ENCODE measurements around the gene KCTD13.

KCTD13 gene

DNA sequence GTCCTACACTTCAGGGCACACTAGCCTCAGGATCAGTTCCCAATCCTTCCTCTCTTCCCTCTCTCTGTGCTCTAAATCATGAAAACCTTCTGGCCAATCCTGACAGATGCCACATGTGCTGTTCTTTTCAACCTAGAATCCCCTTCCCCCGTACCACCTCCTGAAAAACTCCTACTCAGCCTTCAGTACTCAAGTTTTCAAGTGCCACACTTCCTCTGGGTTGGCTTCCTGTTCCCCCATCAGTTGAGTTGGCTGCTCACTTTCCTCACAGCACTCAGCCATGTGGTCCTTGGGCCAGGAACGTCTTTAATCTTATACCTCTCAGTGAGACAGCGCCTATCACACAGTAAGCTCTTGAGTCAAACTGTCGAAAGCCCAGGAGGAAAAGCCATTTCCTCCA is 22.4 kb downstream of the KCTD13 start:
- Histone ChIP-seq H3K9ac (no peak overlapping the region), H3K27ac (no peak overlapping the region), H3K79me2 (no peaks in the 10 kb centered on the region), H3K36me3 (ENCODE audit: control insufficient read depth, insufficient read depth, low read length) (no peaks in the 10 kb centered on the region), H3K4me1 (peaks cover 2% of the 10 kb centered on the region), H3K9me3 (ENCODE audit: control insufficient read depth, low read length) (no peaks in the 10 kb centered on the region), H3K4me2 (ENCODE audit: low read length) (no peak overlapping the region), H3K4me3 (ENCODE audit: low read depth, low read length) (no peak overlapping the region), H2AFZ (no peak overlapping the region), H3K27me3 (ENCODE audit: control insufficient read depth, insufficient read depth, low read length) (no peaks in the 10 kb centered on the region)
- TF ChIP-seq, protein P1, sequence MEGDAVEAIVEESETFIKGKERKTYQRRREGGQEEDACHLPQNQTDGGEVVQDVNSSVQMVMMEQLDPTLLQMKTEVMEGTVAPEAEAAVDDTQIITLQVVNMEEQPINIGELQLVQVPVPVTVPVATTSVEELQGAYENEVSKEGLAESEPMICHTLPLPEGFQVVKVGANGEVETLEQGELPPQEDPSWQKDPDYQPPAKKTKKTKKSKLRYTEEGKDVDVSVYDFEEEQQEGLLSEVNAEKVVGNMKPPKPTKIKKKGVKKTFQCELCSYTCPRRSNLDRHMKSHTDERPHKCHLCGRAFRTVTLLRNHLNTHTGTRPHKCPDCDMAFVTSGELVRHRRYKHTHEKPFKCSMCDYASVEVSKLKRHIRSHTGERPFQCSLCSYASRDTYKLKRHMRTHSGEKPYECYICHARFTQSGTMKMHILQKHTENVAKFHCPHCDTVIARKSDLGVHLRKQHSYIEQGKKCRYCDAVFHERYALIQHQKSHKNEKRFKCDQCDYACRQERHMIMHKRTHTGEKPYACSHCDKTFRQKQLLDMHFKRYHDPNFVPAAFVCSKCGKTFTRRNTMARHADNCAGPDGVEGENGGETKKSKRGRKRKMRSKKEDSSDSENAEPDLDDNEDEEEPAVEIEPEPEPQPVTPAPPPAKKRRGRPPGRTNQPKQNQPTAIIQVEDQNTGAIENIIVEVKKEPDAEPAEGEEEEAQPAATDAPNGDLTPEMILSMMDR (IDR thresholded peaks at IDR 0.05): no peak

DNA sequence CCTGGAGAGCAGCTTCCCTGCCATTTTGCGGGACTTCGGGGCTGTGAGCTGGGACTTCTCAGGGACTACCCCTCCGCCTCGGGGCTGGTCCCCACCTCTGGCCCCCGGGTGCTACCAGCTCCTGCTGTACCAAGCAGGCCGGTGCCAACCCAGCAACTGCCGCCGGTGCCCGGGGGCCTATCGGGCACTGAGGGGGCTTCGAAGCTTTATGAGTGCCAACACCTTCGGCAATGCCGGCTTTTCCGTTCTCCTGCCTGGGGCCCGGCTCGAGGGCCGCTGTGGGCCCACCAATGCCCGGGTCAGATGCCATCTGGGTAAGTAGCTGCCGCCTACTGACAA is 24.4 kb downstream of the KCTD13 start:
- Histone ChIP-seq H3K27ac (no peak overlapping the region), H3K36me3 (ENCODE audit: control insufficient read depth, insufficient read depth, low read length) (no peaks in the 10 kb centered on the region), H3K79me2 (no peaks in the 10 kb centered on the region), H3K27me3 (ENCODE audit: control insufficient read depth, insufficient read depth, low read length) (no peaks in the 10 kb centered on the region), H3K9ac (no peak overlapping the region), H3K4me2 (ENCODE audit: low read length) (no peak overlapping the region), H3K4me1 (peaks cover 11% of the 10 kb centered on the region), H3K4me3 (ENCODE audit: low read depth, low read length) (no peak overlapping the region), H3K9me3 (ENCODE audit: control insufficient read depth, low read length) (no peaks in the 10 kb centered on the region), H2AFZ (no peak overlapping the region)
- TF ChIP-seq, protein P1 (IDR thresholded peaks at IDR 0.05): no peak

DNA sequence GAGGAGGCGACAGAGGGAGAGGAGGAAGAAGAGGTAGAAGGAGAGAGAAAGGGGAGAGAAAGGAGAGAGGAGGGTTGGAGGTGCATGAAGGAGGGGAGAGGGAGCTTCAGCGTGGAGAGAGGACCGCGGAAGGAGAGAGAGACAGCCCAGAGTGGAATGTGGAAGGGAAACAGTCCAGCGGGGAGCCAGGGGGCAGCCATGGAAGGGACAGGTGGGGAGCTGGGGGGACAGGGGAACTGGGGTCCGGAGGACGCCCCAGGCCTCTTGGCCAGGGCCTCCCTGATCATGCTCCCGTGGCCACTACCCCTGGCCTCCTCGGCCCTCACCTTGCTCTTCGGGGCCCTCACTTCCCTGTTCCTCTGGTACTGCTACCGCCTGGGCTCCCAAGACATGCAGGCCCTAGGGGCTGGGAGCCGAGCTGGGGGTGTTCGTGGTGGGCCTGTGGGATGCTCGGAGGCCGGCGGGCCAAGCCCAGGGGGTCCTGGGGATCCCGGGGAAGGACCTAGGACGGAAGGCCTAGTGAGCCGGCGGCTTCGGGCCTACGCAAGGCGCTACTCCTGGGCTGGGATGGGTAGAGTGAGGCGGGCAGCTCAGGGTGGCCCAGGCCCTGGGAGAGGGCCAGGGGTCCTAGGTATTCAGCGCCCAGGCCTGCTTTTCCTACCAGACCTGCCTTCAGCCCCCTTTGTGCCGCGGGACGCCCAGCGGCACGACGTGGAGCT is 25.0 kb downstream of the KCTD13 start:
- Histone ChIP-seq H3K79me2 (no peaks in the 10 kb centered on the region), H3K27me3 (ENCODE audit: control insufficient read depth, insufficient read depth, low read length) (no peaks in the 10 kb centered on the region), H3K4me1 (peaks cover 11% of the 10 kb centered on the region), H3K36me3 (ENCODE audit: control insufficient read depth, insufficient read depth, low read length) (no peaks in the 10 kb centered on the region), H3K4me2 (ENCODE audit: low read length) (peak overlapping the region; percentile 56), H2AFZ (peak overlapping the region; percentile 97), H3K9ac (no peak overlapping the region), H3K4me3 (ENCODE audit: low read depth, low read length) (no peak overlapping the region), H3K27ac (peak overlapping the region; percentile 97), H3K9me3 (ENCODE audit: control insufficient read depth, low read length) (no peaks in the 10 kb centered on the region)
- TF ChIP-seq, protein P1 (IDR thresholded peaks at IDR 0.05): no peak

DNA sequence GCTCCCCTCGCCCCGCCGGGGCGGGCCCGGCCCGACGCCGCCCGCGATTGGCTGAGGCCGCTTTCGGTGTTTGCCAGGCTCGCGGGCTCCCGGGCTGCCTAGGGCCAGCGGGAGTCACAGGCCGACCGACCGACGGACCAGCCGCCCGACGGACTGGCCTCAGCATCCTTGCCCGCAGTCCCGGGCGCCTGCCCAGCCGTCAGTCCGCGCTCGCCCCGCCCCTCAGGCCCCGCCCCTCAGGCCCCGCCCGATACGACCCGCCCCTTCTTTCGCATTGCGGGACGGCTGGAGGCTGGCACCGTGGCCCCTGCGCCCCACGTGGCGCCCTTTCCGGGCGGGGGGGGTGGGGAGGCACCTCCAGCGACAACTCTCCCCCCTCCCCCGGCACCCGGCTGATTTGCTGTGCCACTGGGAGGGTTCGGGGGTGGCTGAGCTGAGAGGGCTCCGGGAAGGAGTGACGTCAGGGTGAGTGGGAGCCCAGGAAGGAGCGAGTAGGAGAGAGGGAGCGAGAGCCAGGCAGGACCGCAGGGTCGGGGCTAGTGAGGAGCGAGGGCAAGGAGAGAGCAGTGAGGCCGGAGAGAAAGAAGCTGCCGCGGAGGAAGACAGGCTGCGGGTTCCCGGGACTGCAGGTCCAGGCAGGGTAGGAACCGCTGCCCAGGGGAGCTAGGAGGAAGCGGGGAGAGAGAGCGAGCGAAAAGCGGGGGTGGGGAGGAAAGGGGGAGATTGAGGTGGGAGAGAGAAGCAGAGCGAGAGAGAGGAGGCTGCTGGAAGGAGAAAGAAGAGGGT is 25.7 kb downstream of the KCTD13 start, which contains the start of gene ASPHD1:
TSS of gene ASPHD1 (plus strand) at position 387 of the 786 bp plus-strand sequence. CDS start 484 bp downstream, outside the sequence.
- H3K9ac ChIP-seq: peak within 1 kb of the TSS; percentile 39
- TF ChIP-seq, protein P1 (IDR thresholded peaks at IDR 0.05): no peak
- peak within 1 kb of the TSS; percentile 97 for H3K27ac ChIP-seq

More for the DNA sequence above, 25.7 kb downstream of the KCTD13 start, which contains the start of gene ASPHD1:
- Histone ChIP-seq H3K4me2 (ENCODE audit: low read length) (peak within 1 kb of the TSS; percentile 56), H3K79me2 (no peaks in the 10 kb centered on the region), H3K9me3 (ENCODE audit: control insufficient read depth, low read length) (no peaks in the 10 kb centered on the region), H3K27me3 (ENCODE audit: control insufficient read depth, insufficient read depth, low read length) (no peaks in the 10 kb centered on the region), H3K4me1 (peaks cover 11% of the 10 kb centered on the region), H3K36me3 (ENCODE audit: control insufficient read depth, insufficient read depth, low read length) (no peaks in the 10 kb centered on the region), H3K4me3 (ENCODE audit: low read depth, low read length) (peak within 1 kb of the TSS; percentile 22), H2AFZ (peak within 1 kb of the TSS; percentile 97)
